SKM-1 treated with dmso at 0.1 percent for 144 hours (cell line): Measurements from ENCODE around the gene R3HDM1.
"Not testable (repeated sequence)": the region's sequence is repeated elsewhere in the genome, so short reads cannot be mapped to it uniquely, and the experiment has no call there.

Experiments
- DNase-seq: peaks from one replicate; lab custom pipeline; 2025; ENCODE audit not compliant: unreplicated experiment; lab: John Stamatoyannopoulos, UW

Gene R3HDM1

DNA sequence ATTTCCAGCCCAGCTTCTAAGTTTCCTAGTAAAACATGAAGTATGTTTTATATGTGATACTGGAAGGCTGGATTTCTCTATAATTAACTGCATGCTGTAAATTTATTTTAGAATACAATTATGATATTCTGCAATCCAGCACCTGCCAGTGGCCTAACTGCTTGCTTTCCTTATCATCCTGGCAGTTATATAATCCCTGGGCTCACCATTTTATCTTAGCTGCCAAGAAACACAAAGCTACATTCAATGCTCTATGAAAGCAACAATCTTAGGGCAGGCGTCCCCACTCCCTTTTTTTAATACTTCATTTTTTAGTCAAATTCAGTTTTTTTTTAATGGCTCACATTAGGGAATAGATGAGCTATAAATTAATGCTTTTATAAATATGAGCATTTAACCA is 172.0 kb downstream of the R3HDM1 start:
- no peak for DNase-seq

DNA sequence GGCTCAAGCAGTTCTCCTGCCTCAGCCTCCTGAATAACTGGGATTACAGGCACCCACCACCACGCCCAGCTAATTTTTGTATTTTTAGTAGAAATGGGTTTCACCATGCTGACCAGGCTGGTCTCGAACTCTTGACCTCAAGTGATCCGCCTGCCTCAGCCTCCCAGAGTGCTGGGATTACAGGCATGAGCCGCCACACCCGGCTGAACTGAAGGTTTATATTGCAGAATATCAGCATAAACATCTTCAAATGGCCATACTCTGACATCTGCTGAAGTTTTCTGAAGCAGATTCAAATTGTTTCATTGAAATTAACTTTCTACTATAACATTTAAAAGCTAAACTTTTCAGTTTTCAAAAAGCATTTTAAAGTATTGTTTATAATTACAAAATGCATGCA is 172.8 kb downstream of the R3HDM1 start:
- not testable (repeated sequence) for DNase-seq

DNA sequence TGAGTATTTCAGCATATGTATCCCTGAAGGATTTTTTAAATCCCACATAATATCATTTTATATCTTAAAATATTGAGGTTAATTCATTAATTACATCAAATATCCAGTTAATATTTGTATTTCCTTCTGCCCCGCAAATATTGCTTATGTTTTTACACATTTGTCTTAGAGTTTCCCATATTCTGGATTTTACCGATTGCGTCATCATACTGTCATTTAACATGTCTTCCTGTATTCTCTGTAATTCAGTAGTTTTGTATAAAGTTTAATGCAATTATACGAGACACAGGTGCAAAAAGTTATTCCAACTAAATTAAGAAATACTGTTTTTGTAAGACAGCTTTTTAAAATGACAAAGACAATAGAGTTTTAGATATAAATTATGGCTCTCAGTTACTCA is 176.9 kb downstream of the R3HDM1 start:
- no peak for DNase-seq

DNA sequence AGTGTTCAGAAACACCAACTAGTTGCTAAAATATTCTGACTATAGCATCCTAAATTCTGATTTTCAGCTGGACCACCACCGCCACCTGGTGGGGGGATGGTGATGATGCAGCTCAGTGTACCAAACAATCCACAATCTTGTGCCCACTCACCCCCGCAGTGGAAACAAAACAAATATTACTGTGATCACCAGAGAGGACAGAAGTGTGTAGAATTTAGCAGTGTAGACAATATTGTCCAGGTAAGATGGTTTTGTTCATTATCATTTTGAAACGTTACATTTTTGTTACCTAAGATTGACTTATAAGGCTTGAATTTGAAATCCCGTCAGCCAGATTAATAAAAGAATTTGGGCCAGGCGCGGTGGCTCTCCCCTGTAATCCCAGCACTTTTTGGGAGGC is 178.7 kb downstream of the R3HDM1 start:
- DNase-seq = peak; percentile 19

DNA sequence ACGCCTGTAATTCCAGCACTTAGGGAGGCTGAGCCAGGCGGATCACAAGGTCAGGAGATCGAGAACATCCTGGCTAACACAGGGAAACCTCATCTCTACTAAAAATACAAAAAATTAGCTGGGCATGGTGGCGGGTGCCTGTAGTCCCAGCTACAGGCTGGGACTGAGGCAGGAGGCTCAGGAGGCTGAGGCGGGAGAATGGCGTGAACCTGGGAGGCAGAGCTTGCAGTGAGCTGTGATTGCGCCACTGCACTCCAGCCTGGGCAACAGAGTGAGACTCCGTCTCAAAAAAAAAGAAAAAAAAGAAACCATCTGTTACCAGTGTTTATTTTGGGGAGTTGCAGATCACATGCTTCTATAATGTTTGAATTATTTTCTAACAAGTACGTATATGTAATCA is 183.8 kb downstream of the R3HDM1 start:
- DNase-seq = not testable (repeated sequence)

DNA sequence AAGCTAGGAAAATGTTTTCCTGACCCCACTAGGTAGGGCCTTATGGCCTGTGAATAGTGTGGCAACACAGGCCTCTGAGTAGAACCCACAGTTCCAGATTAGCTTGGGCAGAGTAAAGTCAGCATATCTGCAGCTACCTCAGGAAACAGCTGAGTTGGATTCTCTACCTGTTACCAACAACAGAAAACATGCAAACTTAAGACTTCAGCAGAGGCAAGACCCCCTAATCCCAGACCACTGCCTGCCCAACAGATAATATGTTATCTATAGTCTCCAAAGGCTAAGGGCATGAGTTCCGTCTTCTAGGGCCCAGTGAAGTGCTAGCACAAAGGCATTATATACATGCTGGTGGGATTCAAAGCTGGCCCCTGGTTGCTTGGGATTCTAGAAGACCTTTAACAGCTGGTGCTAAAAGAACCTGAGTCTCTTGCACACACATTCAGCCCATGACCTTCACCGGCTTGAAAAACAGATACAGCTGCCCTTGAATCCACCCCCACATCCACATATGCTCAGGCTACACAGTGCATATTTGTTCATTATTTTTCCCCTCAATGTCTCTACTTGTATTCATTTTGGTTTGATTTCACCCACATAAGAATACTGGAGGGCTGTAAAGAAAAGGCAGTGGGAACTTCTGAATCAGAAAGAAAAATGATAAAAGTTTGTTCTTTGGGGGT is 196.9 kb downstream of the R3HDM1 start:
- no peak for DNase-seq

DNA sequence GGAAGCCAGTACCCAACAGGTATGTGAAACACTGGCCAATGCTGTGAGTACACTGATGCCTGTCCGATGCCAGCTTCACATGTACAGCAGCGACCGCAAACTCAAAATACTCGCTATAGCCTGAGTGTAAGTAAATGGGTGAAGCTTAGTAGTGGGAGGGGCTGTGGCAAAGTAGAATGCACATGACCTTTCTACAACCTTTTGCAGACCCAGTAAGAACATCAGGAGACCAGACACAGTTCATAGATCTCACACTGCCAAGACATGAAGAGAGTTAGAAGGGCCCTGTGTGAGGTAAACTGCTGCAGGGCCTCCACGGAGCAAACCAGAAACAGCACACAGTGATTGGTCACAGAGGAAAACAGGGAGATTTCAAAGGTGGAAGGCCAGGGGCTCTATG is 201.3 kb downstream of the R3HDM1 start:
- DNase-seq = no peak

DNA sequence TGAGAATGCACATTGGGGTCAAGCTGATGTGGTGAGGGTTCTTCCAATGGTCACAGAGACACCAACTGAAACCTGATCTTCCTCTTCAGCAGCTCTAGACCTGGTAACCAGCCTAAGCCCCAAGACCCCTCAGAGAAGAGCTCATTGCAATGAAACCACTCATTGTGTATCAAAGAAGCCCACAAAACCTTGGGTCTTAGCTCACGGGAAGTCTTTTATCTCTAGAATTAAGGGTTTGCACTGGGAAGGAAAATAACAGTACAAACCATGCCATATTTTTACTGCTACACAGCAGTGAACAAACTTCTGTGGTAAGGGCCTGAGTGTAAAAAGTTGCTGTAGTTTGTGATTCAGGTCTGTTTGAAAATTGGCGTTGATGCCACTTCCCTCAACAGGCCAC is 201.8 kb downstream of the R3HDM1 start:
- DNase-seq = no peak

DNA sequence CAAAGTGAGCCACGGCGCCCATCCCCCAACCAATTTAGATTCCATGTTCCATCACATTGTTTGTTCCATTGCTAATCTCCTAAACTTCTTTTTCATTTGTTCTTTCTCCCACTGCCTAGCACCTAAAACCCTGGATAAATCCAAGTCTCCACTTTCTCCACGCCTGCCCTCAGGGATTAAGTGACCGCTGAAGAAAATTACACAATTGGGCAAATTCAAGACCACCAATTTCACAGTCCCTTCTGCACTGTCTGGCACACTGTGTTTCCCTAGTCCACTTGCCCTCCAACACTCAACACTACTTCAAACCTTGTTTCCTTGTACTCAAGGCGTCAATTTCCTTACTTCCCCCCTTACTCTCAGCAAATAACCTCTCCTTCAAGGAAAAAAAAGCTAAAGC is 205.3 kb downstream of the R3HDM1 start:
- DNase-seq = no peak

DNA sequence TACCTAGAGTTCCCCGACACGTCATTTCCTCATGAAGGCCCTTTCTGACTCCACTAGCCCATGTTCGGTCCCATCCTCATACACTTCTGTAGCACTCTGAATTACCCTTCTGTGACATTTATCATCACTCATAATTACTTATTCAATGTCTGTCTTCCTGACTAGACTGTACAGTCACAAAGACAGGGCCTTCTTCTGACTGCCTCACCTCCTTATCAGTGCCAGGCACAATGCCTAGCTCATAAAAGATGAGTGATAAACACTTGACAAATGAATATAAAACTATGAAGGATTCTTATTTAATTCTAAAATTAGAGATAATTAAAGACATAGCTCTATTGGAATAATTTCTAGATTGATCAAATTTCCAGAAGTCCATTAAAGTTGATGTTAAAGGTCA is 208.9 kb downstream of the R3HDM1 start:
- no peak for DNase-seq

DNA sequence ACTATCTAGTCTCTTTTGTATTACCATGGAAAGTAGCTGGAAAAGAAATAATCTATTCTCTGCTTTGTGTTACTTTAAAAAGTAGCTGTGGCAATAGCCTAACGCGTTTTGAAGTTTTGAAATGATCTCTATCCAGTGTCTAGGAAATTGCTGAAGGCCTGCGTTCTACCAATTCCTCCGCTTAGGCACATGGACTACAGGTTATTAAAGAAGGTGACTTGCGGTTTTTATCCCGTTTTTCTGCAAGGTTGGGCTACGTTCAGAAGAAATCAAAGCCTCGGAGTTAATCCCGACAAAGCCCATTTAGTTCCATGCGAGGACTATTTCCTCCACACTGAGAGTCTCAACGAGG is 209.7 kb downstream of the R3HDM1 start:
- no peak for DNase-seq

DNA sequence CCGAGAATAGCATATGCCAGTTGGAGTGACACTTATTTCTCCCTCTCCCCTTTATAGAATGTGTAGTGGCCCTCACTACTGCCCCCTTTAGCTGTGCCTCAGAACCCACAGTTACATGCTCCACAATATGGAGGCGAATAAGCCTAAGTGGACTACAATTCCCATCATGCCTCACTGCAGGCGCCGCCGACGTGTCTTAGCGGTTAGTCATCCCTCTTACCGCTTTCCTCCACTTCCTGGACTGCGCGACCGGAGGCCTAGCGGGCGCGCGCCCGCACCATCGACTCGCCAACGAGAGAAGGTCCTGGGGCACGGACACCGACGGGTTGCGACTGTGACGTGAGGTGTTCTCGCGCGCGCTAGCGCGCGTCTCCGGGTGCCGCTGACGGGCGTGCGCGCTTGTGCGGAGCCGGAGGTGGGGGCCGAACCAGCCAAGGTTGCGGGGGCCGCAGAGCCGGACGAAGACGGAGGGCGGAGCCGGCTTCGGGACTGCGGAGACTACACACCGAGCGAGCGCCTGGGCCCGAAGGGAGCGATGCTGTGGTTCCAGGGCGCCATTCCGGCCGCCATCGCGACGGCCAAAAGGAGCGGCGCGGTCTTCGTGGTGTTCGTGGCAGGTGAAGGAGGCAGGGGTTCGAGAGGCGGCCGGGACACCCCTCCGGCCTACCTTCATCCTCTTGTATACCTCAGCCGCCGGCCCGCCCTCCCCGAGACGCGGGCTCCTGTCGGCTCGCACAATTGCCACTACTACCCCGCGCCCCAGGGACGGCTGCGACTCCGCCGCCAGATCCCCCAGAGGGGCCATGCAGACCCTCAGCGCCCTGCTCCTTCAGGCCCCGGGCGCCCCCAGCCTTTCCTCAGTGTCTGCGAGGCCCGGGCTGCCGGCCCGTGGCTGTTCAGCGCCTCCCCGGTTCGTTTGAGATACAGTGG is 210.4 kb downstream of the R3HDM1 start, which contains the start of gene UBXN4:
Gene UBXN4, plus strand, starts transcription at position 461 of the 930 bp plus-strand sequence. Its CDS starts 75 bp downstream, at position 536.
- DNase-seq = peak; percentile 99

DNA sequence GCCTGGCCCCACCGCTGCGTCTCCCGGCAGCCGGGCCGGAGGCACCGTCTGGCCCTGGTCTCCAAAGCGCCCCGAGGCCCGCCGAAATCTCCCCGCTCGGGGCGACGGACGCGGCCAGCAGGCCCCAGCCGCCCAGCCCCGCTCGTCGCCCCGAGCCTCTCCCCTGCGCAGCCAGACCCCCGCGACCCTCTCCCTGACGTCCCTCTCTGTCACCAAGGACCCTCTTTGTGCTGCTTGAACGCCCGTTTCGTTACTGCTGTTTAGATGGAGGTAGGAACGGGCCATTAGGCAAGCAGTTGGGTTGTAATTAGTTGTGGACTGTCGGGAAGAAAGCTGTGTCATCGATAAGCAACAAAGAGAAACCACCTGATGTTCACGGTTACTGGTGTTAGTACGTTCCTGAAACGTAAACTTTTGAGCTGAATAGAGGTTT is 211.1 kb downstream of the R3HDM1 start:
- peak; percentile 11 for DNase-seq

DNA sequence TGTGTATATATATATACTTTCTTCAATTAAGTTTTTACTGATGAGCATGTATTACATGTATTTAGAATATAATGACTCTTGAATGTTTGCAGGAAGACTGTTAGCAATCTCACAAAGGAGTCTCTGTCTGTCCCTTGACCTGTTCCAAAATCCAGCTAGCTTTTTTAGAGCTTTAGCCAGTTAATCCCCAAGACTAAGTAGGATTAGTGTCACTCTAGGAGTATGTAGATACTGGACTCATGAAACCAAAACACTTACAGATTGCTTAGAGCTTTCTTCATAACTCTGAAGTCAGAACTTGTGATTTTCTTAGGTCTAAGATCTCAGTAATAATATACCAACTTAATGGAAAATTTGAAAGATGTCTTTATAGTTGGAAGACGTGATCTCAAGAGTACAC is 212.6 kb downstream of the R3HDM1 start:
- no peak for DNase-seq

DNA sequence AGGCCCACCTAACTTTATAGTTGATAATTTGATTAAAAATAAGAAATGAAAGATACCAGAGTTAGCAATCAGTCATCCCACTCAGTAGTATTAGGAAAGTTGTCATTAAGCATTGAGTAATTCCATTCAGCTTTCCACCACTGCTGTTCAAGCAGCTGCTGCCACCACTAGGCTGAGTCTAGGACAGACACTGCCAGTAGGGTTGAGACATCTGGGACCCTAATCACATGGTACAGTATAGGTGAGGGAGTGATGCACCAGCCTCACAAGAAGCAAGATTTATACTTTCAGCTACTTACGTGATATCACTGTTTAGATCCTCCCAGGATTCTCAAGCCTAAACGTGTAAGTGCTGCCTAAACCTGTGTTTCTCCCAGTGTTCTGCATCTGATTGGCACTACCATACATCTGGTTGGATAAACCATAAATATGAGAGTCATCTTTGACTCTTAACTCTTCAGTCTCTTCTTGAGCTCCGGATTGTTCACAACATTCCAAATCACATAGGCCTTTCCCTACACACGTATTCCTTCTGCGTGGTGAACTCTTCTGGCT is 213.6 kb downstream of the R3HDM1 start:
- DNase-seq = peak; percentile 33

DNA sequence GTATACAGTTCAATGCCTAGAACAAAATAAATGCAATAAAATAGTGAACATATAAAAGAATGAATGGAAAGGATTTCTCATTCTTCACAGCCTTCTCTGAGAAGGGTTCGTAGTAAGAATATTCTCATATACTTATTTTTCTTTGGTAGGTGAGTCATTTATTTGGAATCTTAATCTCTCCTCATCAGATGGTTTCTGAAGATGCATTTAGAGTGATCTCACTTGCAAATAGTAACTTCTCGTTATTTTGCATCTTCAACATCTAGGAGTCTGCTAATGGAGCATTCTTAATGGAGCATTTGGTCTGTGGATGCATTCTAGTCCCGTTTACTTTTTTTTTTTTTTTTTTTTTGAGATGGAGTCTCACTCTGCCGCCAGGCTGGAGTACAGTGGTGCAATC is 214.3 kb downstream of the R3HDM1 start:
- DNase-seq = no peak

DNA sequence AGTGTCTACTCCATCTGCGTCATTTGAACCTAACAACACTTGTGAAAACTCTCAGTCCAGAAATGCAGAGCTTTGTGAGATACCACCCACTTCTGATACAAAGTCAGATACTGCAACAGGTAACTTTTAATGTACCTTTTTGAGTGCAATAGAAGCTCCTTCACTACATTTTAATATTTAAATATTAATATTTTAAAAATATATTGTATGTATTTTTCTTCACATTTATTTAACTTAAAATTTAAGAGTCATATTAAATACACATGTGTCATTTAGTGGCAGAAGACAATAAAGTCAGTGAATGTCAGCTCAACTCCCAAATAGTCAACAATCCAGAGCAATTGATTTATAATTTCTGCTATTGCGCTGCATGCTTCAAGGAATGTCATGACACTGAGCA is 224.3 kb downstream of the R3HDM1 start:
- DNase-seq = no peak

DNA sequence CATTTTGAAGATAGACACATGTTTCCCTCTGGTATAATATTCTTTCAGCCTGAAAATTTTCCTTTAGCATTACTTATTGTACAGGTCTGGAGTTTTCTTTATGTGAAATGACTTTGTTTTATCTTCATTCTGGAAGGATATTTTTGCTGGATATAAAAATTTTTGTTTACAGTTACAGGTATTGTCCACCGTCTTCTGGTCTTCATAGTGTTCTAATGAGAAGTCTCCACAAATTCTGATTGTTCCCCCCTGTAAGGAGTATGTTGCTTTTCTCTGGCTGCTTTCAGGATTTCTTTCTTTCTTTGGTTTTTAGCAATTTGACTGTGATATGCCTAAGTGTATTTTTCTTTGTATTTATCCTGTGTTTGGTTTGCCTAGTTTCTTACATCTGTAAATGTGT is 225.4 kb downstream of the R3HDM1 start:
- DNase-seq = no peak

DNA sequence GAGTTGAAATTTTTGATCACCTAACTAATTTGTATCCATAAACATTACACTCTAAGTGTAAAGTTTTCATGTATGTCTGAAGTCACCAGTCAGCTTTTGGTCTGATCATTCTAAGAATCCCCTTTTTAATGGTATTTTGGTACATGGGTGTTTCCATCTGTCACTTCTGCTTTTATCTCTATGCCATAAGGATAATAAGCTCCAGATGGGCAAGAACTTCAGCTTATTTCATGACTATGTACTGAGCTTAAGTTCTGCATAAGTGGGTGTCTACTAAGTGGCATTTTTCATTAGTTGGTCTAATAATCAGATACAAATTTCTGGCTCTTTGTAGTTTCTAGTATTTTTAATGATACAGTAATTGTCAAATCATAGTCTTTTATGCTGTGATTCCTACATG is 230.7 kb downstream of the R3HDM1 start:
- DNase-seq = no peak

DNA sequence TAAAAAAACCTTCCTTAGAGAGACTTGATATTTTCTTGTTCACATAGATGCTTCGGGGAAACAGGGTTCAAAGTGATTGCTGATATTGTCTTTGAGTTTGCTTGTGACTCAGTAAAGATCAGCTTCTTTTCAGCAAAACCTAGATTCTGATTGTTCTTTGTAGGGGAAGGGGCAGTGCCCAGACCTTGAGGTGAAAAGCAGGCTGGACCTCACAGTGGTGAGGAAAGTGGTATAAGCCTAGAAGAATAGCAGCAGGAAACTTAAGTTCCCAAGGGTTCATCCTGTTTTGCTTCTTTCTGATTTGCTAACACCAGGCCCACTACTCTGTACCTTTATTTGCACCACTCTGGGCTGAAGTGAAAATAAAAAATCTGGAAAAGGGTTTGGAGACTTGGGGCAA is 231.2 kb downstream of the R3HDM1 start:
- no peak for DNase-seq

DNA sequence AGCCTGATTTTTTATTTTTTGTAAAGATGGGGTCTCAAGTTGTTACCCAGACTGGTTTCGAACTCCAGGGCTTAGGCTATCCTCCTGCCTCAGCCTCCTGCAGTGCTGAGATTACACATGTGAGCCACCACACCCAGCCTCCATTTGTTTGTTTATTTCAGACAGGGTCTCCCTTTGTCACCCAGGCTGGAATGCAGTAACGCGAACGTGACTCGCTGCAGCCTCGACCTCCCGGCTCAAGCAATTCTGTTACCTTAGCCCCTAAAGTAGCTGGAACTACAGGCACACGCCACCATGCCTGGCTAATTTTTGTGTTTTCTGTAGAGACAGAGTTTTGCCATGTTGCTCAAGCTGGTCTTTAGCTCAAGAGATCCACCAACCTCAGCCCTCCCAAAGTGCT is 237.6 kb downstream of the R3HDM1 start:
- DNase-seq = no peak

DNA sequence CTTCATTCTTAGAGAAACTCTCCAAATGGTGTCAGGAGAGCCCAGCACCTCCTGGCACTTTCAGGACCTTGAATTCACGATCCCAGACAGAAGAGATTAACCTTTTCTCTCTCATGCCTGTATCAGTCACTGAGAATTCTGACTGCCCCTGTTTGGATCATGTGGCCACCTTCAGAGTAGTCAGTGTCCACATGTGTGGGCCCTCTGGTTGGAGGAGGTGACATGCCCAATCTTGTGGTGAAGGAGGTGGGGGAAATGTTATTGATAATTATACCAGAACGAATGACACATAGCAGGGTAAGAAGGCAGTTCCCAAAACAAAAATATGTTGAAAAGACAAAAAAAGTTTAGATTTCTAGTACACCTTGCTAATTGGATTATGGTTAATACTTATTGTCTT is 242.0 kb downstream of the R3HDM1 start:
- no peak for DNase-seq
